Globus pallidus (tissue), 1 donor: ENCODE results near the gene GDI1.

Experiments used
- DNase-seq: peaks from one replicate; pipeline ENCODE4 v3.0.0-alpha.2; 2015; ENCODE audit warnings: low spot score

The GDI1 gene

DNA sequence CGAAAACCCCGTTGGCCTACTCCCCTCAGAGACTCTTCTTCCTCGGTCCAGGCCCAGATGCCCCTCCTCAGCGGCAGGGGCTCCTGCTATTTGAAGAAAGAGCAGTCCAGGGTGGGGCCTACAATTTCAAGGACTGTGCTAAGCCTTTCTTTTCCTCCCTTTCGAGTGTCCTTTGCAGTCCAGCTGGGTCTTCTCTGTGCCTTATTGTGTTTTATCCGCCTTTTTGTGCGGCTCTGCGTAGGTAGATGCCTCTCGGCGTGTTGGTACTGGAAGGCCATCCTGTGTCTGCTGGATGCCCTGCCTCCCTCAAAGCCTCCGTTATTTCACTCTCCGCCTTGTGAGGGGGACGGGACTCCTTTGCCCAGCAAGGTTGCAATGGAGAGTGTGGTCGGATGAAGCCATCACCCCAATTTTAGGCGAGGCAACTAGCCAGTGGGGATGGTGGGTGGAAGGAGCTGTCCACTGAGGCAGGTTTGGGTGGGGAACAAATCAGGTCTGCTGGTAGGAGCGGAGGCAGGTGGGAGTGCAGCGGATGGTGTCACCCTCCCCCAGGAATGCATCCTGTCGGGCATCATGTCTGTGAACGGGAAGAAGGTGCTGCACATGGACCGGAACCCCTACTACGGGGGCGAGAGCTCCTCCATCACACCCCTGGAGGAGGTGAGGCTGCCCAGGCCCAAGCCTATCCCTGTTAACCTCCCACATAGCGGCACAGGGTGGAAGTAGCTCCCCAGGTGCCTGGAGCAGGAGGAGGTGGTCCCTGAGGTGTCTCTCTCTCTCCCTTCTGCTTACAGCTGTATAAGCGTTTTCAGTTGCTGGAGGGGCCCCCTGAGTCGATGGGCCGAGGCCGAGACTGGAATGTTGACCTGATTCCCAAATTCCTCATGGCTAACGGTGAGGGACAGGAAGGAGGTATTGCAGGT is 1.3 kb downstream of the GDI1 start:
- no peak for DNase-seq

GRCh38 chrX:154439841-154440240 is 2.9 kb downstream of the GDI1 start:
- no peak for DNase-seq

DNA sequence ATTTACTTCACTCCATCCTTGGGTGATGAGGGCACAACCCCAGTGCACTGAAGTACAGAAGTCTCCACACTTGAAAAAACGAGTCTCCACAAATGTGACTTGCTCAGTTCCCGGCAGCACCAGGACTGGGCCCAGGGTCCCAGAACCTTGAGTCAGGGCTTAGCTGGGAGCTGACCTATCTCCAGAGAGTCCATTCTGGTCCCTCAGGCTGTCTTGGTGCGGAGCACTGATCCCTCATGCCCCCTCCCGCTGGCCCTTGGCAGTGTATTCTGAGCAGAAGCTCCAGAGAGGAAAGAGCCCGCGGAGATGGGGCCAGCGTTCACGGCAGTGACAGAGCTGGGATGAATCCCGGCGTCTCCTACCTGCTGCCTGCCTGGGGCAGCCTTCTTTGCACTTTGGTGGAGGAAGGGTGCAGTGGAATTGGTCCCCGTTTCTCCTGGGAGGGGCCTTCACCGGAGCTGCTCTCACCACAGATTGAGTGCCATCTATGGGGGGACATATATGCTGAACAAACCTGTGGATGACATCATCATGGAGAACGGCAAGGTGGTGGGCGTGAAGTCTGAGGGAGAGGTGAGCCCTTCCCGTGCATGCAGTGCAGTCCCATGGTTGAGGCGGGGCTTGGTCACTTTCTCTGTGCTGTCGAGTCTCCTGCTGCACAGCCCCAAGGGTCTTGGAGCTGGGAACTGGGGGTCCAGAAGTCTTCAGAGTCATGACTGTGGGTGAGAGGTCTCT is 3.8 kb downstream of the GDI1 start:
- DNase-seq: no peak

DNA sequence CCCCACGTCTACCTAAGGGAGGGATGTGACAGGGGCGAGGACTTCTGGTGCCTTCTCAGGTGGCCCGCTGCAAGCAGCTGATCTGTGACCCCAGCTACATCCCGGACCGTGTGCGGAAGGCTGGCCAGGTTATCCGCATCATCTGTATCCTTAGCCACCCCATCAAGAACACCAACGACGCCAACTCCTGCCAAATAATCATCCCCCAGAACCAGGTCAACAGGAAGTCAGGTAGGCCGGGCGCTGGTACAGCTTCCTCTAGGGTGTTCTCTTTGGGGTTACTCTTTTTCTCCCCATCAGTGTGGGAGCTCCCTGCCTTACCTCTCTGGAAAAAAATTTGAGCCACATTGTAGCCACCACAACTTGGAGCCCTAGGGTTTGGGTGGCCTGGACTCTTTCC is 4.6 kb downstream of the GDI1 start:
- DNase-seq: no peak

DNA sequence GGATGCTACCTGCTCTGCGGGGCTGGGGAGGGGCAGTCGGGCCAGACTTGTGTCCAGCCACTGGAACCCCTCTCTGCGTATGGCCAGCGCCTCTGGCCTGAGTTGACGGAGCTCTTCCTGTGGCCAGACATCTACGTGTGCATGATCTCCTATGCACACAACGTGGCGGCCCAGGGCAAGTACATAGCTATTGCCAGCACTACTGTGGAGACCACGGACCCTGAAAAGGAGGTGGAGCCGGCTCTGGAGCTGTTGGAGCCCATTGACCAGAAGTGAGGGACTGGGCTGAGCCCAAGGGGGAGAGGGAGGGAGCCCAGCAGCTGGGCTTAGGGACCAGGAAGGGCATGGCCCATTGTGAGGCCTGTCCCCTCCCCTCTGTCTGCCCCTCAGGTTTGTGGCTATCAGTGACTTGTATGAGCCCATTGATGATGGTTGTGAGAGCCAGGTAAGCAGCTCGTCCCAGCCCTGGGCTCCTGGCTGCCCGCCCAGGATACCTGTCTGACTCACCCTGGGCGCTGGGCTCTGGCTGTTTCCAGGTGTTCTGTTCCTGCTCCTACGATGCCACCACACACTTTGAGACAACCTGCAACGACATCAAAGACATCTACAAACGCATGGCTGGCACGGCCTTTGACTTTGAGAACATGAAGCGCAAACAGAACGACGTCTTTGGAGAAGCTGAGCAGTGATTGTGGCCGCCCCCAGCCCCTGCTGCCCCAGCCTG is 5.2 kb downstream of the GDI1 start:
- DNase-seq: no peak

GRCh38 chrX:154443479-154443910 is 6.5 kb downstream of the GDI1 start:
- DNase-seq: no peak

DNA sequence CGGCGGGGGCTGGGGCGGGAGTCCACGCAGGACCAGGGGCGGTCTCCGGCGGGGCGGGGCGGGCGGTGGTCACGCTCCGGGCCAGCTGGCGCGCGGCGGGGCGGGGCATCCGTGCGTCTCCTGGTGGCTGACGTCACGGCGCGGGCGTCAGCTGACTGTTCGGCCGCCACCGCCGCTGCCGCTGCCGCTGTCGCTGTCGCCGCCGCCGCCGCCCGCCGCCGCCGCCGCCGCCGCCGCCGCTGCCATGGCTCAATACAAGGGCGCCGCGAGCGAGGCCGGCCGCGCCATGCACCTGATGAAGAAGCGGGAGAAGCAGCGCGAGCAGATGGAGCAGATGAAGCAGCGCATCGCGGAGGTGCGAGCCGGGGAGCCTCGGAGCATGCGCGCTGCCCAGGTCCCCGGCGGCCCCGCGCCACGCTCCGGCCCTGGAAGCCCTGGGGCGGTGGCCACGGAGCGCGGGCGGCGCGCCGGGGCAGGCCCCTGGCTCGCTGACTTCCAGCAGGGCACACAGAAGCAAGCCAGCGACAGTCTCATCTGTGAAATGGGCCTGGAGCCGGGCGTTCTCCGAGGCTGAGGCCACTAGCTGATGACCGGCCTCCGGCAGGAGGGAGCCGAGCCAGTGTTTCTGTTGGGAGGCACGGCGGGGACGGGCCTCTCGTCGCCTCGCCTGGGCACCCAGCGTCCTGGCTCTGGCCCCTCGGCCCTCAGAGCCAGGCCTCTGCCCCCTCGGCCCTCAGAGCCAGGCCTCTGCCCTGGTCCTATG is 7.2 kb downstream of the GDI1 start, which contains the start of gene FAM50A:
TSS of gene FAM50A (plus strand) at position 150 of the 763 bp plus-strand sequence. CDS start at position 245, 95 bp downstream.
- DNase-seq: peak; percentile 74

- no peak for DNase-seq
These were observed 7.8 kb downstream of the GDI1 start for GRCh38 chrX:154444755-154445246.

DNA sequence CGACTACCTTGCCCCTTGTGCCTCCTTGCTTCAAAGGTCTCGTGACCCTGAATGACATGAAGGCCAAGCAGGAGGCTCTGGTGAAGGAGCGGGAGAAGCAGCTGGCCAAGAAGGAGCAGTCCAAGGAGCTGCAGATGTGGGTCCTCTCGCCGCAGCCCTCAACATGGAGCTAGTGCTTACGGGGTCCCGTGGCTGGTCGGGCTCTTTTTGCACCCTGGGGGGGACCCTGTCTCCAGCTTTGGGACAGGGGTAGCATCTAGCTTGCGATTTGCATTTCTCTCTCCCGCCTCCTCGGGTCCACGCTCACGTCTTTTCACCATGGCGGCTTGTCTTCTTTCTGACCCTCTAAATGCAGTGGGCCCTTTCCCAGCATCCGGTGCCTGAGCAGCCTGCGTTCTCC is 8.8 kb downstream of the GDI1 start:
- no peak for DNase-seq

GRCh38 chrX:154446430-154446829 is 9.5 kb downstream of the GDI1 start:
- no peak for DNase-seq

- DNase-seq: no peak
These were observed 11.5 kb downstream of the GDI1 start for GRCh38 chrX:154448484-154448883.

- no peak for DNase-seq
These were observed 12.7 kb downstream of the GDI1 start for GRCh38 chrX:154449618-154450017.

DNA sequence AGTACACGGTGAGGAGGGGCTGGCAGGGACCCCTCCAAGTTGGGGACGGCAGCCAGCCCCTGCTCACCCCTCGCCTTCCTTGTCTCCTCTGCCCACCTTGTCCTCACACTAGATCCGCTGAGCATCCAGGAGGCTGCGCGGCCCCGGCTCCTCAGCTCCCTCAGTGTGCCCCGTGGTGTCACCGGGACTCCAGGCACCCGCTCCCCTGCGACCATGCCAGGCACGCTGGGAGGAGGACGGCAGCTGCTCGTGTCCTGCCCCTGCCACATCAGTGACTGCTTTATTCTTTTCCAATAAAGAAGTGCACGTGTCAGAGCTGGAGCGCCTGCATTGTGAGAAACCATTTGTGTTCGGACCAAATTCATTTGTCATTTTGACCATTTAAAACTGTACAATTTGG is 13.4 kb downstream of the GDI1 start:
- DNase-seq: no peak

DNA sequence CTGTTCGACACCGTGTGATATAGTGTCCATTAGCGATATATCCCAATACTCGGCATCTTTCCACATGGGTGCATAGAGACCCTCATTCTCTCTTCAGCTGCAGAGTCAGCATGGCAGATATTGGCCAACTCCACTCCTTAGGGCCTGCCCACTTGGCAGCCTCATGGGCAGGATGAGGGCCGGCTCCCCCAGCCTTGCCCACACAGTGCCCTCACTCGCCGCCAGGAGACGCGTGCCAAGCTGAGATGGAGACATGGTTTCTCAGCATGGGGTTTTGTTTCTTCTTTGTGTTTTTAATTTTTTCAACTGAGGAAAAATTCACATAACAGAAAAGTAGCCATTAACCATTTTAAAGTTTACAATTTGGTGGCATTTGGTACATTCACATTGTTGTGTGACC is 15.9 kb downstream of the GDI1 start:
- no peak for DNase-seq

- no peak for DNase-seq
These were observed 20.6 kb downstream of the GDI1 start for GRCh38 chrX:154457491-154458115.

DNA sequence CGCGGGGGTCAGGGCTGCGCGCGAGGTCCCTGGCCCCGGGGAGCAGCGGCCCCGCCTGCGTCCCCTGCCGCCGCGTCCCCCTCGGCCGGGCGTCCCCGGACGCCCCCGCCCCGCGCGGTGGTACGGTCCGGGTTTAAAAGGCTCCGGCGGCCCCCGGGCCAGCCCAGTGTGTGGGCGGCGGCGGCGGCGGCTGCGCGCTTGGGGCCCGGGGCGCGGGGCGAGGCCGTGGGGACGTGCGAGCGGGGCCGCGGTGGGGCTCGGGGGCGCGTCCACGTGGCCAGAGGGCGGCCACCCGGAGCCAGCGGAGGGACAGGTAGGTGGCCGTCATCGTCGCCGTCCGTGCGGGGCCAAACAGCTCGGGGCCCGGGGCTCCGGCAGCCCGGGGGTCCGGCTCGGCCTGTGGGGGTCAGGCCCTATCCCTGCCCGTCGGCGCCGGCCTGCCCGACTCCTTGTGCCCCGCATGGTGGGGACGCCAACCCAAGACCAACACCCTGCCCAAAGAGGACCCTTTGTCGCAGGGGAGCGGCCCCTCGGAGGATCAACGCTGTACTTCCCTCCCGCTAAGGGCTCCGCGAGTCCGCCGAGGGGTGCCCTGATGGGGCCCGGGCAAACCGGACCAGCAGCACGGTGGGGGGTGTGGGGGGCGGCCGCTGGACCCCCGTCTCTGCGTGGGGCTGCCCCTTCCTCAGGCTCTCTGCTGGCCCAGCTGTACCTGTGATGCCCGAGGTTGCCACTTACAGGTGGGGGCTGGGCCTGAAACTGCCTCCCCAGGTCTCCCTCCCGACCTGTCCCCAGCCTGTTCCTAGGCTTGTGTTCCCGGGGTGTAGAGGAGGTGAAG is 21.4 kb downstream of the GDI1 start, which contains the start of gene PLXNA3:
TSS of gene PLXNA3 (plus strand) at position 166 of the 838 bp plus-strand sequence. CDS start 1,903 bp downstream, outside the sequence.
- DNase-seq: peak; percentile 37

- no peak for DNase-seq
These were observed 22.2 kb downstream of the GDI1 start for GRCh38 chrX:154458954-154459778.

DNA sequence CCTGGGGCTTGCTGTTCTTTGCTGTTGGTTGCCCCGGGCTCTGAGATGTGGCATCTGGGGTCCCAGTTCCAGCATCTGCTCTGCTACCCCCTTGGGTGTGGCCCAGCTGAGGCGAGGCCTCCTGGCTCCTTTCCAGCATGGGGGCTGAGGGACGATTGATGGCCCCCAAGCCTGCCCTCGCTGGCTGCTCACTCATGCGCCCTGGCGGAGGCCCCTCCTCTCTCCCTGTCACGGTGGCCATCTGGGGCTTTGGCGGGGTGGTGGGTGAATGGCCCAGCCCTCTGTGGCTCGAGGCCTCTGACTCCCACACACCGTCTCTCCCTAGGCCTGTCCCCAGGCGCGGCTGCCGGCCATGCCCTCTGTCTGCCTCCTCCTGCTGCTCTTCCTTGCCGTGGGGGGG is 22.9 kb downstream of the GDI1 start:
- no peak for DNase-seq

DNA sequence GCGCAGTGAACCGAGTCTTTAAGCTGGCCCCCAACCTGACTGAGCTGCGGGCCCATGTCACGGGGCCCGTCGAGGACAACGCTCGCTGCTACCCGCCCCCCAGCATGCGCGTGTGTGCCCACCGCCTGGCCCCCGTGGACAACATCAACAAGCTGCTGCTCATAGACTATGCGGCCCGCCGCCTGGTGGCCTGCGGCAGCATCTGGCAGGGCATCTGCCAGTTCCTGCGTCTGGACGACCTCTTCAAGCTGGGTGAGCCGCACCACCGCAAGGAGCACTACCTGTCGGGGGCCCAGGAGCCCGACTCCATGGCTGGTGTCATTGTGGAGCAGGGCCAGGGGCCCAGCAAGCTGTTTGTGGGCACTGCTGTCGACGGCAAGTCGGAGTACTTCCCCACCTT is 23.4 kb downstream of the GDI1 start:
- no peak for DNase-seq
